K562 (cell line): ENCODE results near the gene CNPY4. TPM values are rescaled to one million over a fixed set of nuclear protein-coding genes. Genes with fewer than 3 reads are reported as not detected.

Source experiments
- FOXP4 ChIP-seq: sonication (generic); formaldehyde crosslinking; IDR thresholded peaks from 2 replicates; pipeline ENCODE4 v1.8.0; 2022; ENCODE audit warnings: mild to moderate bottlenecking, missing genetic modification reagents, borderline replicate concordance
- HBP1 ChIP-seq: fragments of 450-650 bp; formaldehyde crosslinking; IDR thresholded peaks from 2 replicates; pipeline ENCODE4 v1.4.0; 2022; ENCODE audit warnings: missing genetic modification characterization
- HIVEP1 ChIP-seq: fragments of 250-450 bp; sonication (Bioruptor Pico); IDR thresholded peaks from 2 replicates; pipeline ENCODE4 v1.4.0; 2020; ENCODE audit warnings: mild to moderate bottlenecking
- TOE1 ChIP-seq, 2 experiments: fragments of 450-650 bp in 1 of 2; sonication (generic) in 1 of 2; formaldehyde crosslinking in 1 of 2; IDR thresholded peaks; 2 replicates each; pipeline versions ENCODE4 v1.7.1 to v1.8.0; 2016 to 2022; ENCODE audit warnings: borderline replicate concordance in 2 of 2, mild to moderate bottlenecking in 2 of 2, antibody characterized with exemption in 1 of 2, inconsistent platforms in 1 of 2, low read depth in 1 of 2, missing genetic modification reagents in 1 of 2, moderate library complexity in 1 of 2
- ZNF224 ChIP-seq: sonication (generic); formaldehyde crosslinking; IDR thresholded peaks from 2 replicates; pipeline ENCODE4 v1.8.0; 2022; ENCODE audit warnings: mild to moderate bottlenecking, missing genetic modification reagents
- polyA plus RNA-seq, 8 experiments: library from polyadenylated mRNA; depleted of rRNA in 4 of 8; stranded (reverse) in 5 of 8; unstranded in 3 of 8; fragments of >200 nt; fragmentation: Nextera tagmentation in 2 of 8; fragmentation: Illumina TruSeq in 1 of 8; extraction: Ambion mirVana in 2 of 8; extraction: Trizol in 1 of 8; gene quantifications; 2 replicates each; pipeline versions ENCODE4 v1.2.1 to v1.2.3, GENCODE V29; 2011 to 2014; ENCODE audit warnings: inconsistent platforms in 1 of 8, missing spikeins in 1 of 8
- total RNA-seq, 7 experiments: library from RNA; depleted of rRNA in 6 of 7; stranded (reverse); fragments of >200 nt in 6 of 7; fragmentation: Illumina TruSeq in 2 of 7; extraction: Trizol in 2 of 7; gene quantifications; 2 replicates each; pipeline versions ENCODE4 v1.2.1 to v1.2.3, GENCODE V29; 2011 to 2021; ENCODE audit warnings: low replicate concordance in 1 of 7
- TF ChIP-seq, protein P1 (sequence below): fragments of 250-450 bp; sonication (Bioruptor Pico); IDR thresholded peaks from 2 replicates; pipeline ENCODE4 v1.4.0; 2020; ENCODE audit warnings: mild to moderate bottlenecking, moderate library complexity
- TF ChIP-seq, protein P2 (sequence below), 2 experiments: fragments of 450-650 bp in 1 of 2; sonication (generic) in 1 of 2; formaldehyde crosslinking in 1 of 2; IDR thresholded peaks; 2 replicates each; pipeline versions ENCODE4 v1.7.1 to v1.9.0; 2016 to 2022; ENCODE audit warnings: inconsistent platforms in 1 of 2, mild to moderate bottlenecking in 1 of 2, missing genetic modification reagents in 1 of 2

CNPY4 gene
- total and polyA plus RNA-seq, 9 of the 15 experiments (the other 6 are each of a cell fraction or from before 2014, with no cell fraction given): 1.9 to 11.2 (median 7.0) TPM

DNA sequence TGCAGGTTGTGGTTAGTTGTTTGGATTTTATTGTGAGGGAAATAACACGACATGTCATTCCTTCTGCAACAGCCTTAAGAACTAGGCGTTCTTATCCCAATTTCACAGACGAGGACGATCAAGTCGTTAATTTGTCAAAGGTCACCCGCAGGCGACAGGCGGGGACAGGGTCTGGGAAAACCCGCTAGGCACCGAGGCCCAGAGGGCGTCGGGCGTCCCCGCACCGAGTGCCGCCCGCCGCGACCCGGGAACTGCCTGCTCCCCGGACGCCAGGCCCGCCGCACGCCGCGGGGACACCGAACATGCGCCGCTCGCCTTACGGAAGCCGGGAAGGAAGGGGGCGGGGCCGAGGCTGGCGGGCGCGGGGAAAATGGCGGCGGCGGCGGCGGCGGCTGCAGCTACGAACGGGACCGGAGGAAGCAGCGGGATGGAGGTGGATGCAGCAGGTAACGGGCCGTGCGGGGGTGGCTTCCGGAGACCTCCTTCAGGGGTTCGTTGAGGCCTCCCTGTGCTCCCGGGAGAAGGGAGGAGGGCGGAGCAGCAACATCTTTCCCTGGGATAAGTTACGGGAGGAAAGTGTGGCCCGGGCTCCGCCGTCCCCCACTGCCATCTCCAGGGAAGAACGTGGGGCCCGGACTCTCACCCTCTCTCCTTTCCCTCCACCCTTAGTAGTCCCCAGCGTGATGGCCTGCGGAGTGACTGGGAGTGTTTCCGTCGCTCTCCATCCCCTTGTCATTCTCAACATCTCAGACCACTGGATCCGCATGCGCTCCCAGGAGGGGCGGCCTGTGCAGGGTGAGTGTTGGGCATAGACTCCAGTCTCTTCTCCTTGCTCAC lies 30.6 kb upstream of the CNPY4 start, which contains the start of gene COPS6 (continued):
- TF ChIP-seq, protein P1, sequence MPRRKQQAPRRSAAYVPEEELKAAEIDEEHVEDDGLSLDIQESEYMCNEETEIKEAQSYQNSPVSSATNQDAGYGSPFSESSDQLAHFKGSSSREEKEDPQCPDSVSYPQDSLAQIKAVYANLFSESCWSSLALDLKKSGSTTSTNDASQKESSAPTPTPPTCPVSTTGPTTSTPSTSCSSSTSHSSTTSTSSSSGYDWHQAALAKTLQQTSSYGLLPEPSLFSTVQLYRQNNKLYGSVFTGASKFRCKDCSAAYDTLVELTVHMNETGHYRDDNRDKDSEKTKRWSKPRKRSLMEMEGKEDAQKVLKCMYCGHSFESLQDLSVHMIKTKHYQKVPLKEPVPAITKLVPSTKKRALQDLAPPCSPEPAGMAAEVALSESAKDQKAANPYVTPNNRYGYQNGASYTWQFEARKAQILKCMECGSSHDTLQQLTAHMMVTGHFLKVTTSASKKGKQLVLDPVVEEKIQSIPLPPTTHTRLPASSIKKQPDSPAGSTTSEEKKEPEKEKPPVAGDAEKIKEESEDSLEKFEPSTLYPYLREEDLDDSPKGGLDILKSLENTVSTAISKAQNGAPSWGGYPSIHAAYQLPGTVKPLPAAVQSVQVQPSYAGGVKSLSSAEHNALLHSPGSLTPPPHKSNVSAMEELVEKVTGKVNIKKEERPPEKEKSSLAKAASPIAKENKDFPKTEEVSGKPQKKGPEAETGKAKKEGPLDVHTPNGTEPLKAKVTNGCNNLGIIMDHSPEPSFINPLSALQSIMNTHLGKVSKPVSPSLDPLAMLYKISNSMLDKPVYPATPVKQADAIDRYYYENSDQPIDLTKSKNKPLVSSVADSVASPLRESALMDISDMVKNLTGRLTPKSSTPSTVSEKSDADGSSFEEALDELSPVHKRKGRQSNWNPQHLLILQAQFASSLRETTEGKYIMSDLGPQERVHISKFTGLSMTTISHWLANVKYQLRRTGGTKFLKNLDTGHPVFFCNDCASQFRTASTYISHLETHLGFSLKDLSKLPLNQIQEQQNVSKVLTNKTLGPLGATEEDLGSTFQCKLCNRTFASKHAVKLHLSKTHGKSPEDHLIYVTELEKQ (CRISPR knock-in tag): no peak
- peak; percentile 99 for TF ChIP-seq FOXP4 (CRISPR knock-in tag)
- TF ChIP-seq, protein P2, sequence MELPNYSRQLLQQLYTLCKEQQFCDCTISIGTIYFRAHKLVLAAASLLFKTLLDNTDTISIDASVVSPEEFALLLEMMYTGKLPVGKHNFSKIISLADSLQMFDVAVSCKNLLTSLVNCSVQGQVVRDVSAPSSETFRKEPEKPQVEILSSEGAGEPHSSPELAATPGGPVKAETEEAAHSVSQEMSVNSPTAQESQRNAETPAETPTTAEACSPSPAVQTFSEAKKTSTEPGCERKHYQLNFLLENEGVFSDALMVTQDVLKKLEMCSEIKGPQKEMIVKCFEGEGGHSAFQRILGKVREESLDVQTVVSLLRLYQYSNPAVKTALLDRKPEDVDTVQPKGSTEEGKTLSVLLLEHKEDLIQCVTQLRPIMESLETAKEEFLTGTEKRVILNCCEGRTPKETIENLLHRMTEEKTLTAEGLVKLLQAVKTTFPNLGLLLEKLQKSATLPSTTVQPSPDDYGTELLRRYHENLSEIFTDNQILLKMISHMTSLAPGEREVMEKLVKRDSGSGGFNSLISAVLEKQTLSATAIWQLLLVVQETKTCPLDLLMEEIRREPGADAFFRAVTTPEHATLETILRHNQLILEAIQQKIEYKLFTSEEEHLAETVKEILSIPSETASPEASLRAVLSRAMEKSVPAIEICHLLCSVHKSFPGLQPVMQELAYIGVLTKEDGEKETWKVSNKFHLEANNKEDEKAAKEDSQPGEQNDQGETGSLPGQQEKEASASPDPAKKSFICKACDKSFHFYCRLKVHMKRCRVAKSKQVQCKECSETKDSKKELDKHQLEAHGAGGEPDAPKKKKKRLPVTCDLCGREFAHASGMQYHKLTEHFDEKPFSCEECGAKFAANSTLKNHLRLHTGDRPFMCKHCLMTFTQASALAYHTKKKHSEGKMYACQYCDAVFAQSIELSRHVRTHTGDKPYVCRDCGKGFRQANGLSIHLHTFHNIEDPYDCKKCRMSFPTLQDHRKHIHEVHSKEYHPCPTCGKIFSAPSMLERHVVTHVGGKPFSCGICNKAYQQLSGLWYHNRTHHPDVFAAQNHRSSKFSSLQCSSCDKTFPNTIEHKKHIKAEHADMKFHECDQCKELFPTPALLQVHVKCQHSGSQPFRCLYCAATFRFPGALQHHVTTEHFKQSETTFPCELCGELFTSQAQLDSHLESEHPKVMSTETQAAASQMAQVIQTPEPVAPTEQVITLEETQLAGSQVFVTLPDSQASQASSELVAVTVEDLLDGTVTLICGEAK (IDR thresholded peaks at IDR 0.05): peak; percentile 55
- TF ChIP-seq, protein P2 (CRISPR knock-in tag; IDR thresholded peaks at IDR 0.05): peak; percentile 42; the same call in 1 of the 2 replicates
- peak; percentile 96; the same call in 1 of the 2 replicates for TF ChIP-seq ZNF224 (CRISPR knock-in tag)
- peak; percentile 74; the same call in 1 of the 2 replicates for TF ChIP-seq HIVEP1 (CRISPR knock-in tag)
- TF ChIP-seq TOE1 (IDR thresholded peaks at IDR 0.05; ENCODE audit: borderline replicate concordance): no peak
- TF ChIP-seq TOE1 (CRISPR knock-in tag; IDR thresholded peaks at IDR 0.05; ENCODE audit: borderline replicate concordance, low read depth): peak; percentile 87; the same call in 1 of the 2 replicates
- TF ChIP-seq HBP1 (CRISPR knock-in tag): no peak
